HEK293 (cell line): Measurements from ENCODE around the gene TTC23.

Source experiments
- CTCF ChIA-PET: fragments of 350-600 bp; formaldehyde crosslinking; extraction: SDS; loops from one replicate; lab custom pipeline; 2021; ENCODE audit warnings: antibody characterized with exemption; lab: Yijun Ruan, JAX
- POLR2A ChIA-PET: fragments of 300-600 bp; formaldehyde crosslinking; extraction: SDS; loops from one replicate; lab custom pipeline; 2020; ENCODE audit warnings: antibody characterized with exemption, inconsistent platforms; lab: Yijun Ruan, JAX
- H3K27ac ChIP-seq: fragments of 200-500 bp; sonication (Bioruptor generic); 2 replicates; pipeline ENCODE4 v1.5.1; 2014; ENCODE audit warnings: low read depth, low read length, control low read depth, inconsistent platforms; ENCODE audit errors: extremely low read depth
- H3K36me3 ChIP-seq, 2 experiments: fragments of 200-500 bp in 1 of 2; sonication (Bioruptor generic) in 1 of 2; 1 replicate in 1 of 2; 2 replicates in 1 of 2; pipeline ENCODE4 v1.5.1; 2014 to 2017; ENCODE audit warnings: inconsistent platforms in 2 of 2, low read length in 2 of 2; ENCODE audit not compliant: control insufficient read depth in 2 of 2, insufficient read depth in 1 of 2
- H3K4me1 ChIP-seq: fragments of 200-500 bp; sonication (Bioruptor generic); 2 replicates; pipeline ENCODE4 v1.5.1; 2014; ENCODE audit warnings: mild to moderate bottlenecking, low read length, inconsistent platforms; ENCODE audit not compliant: control insufficient read depth, insufficient read depth
- H3K4me3 ChIP-seq: 2 replicates; pipeline ENCODE4 v1.5.1; 2011; ENCODE audit warnings: low read depth, mild to moderate bottlenecking, control low read depth, low read length, moderate library complexity
- H3K9me3 ChIP-seq: fragments of 200-500 bp; sonication (Bioruptor generic); 2 replicates; pipeline ENCODE4 v1.5.1; 2014; ENCODE audit warnings: low read depth, low read length, inconsistent platforms; ENCODE audit not compliant: control insufficient read depth, insufficient read depth
- GLIS1 ChIP-seq: fragments of 450-650 bp; formaldehyde crosslinking; IDR thresholded peaks from 2 replicates; pipeline ENCODE4 v1.5.1; 2016; ENCODE audit warnings: missing biosample characterization, missing genetic modification characterization
- HOXA7 ChIP-seq: sonication (generic); formaldehyde crosslinking; IDR thresholded peaks from 2 replicates; pipeline ENCODE4 v1.8.1; 2022; ENCODE audit warnings: missing genetic modification reagents, borderline replicate concordance
- ZBTB1 ChIP-seq: fragments of 450-650 bp; formaldehyde crosslinking; IDR thresholded peaks from 2 replicates; pipeline ENCODE4 v1.5.1; 2016; ENCODE audit warnings: missing biosample characterization, missing genetic modification characterization
- ZBTB21 ChIP-seq: fragments of 450-650 bp; formaldehyde crosslinking; IDR thresholded peaks from 2 replicates; pipeline ENCODE4 v1.5.1; 2017; ENCODE audit warnings: missing biosample characterization, missing genetic modification characterization
- ZFP37 ChIP-seq: fragments of 450-650 bp; formaldehyde crosslinking; IDR thresholded peaks from 2 replicates; pipeline ENCODE4 v1.5.1; 2016; ENCODE audit warnings: missing biosample characterization, missing genetic modification characterization
- ZNF132 ChIP-seq: fragments of 450-650 bp; formaldehyde crosslinking; IDR thresholded peaks from 2 replicates; pipeline ENCODE4 v1.5.1; 2017; ENCODE audit warnings: missing biosample characterization, missing genetic modification characterization, borderline replicate concordance
- ZNF140 ChIP-seq: fragments of 450-650 bp; formaldehyde crosslinking; IDR thresholded peaks from 2 replicates; pipeline ENCODE4 v1.5.1; 2016; ENCODE audit warnings: missing biosample characterization, missing genetic modification characterization
- ZNF16 ChIP-seq: fragments of 450-650 bp; formaldehyde crosslinking; IDR thresholded peaks from 2 replicates; pipeline ENCODE4 v1.5.1; 2016; ENCODE audit warnings: low read depth, missing biosample characterization, missing genetic modification characterization
- ZNF175 ChIP-seq: fragments of 450-650 bp; formaldehyde crosslinking; IDR thresholded peaks from 2 replicates; pipeline ENCODE4 v1.5.1; 2016; ENCODE audit warnings: missing biosample characterization, missing genetic modification characterization
- ZNF19 ChIP-seq: fragments of 450-650 bp; formaldehyde crosslinking; IDR thresholded peaks from 2 replicates; pipeline ENCODE4; 2016; ENCODE audit warnings: missing biosample characterization, missing genetic modification characterization, low read depth
- ZNF211 ChIP-seq: fragments of 450-650 bp; formaldehyde crosslinking; IDR thresholded peaks from 2 replicates; pipeline ENCODE4 v1.5.1; 2016; ENCODE audit warnings: low read depth, missing biosample characterization, missing genetic modification characterization
- ZNF214 ChIP-seq: fragments of 450-650 bp; formaldehyde crosslinking; IDR thresholded peaks from 2 replicates; pipeline ENCODE4 v1.5.1; 2017; ENCODE audit warnings: missing biosample characterization, mild to moderate bottlenecking, missing genetic modification characterization, borderline replicate concordance
- ZNF24 ChIP-seq: fragments of 450-650 bp; formaldehyde crosslinking; IDR thresholded peaks from 2 replicates; pipeline ENCODE4 v1.5.1; 2016; ENCODE audit warnings: missing biosample characterization, missing genetic modification characterization
- ZNF366 ChIP-seq: fragments of 450-650 bp; formaldehyde crosslinking; conservative IDR thresholded peaks from 2 replicates; pipeline ENCODE4 v1.5.1; 2016; ENCODE audit warnings: missing biosample characterization, missing genetic modification characterization
- ZNF555 ChIP-seq: fragments of 450-650 bp; formaldehyde crosslinking; conservative IDR thresholded peaks from 2 replicates; pipeline ENCODE4 v1.5.1; 2017; ENCODE audit warnings: missing biosample characterization, mild to moderate bottlenecking, missing genetic modification characterization, inconsistent platforms
- ZNF596 ChIP-seq: fragments of 450-650 bp; IDR thresholded peaks from 2 replicates; pipeline ENCODE4 v1.5.0; 2018; ENCODE audit warnings: missing biosample characterization, mild to moderate bottlenecking, missing genetic modification characterization, moderate library complexity
- ZNF624 ChIP-seq: fragments of 450-650 bp; formaldehyde crosslinking; IDR thresholded peaks from 2 replicates; pipeline ENCODE4 v1.5.1; 2017; ENCODE audit warnings: missing biosample characterization, missing genetic modification characterization
- ZNF692 ChIP-seq: fragments of 450-650 bp; formaldehyde crosslinking; IDR thresholded peaks from 2 replicates; pipeline ENCODE4 v1.5.1; 2016; ENCODE audit warnings: missing biosample characterization, missing genetic modification characterization
- ZNF707 ChIP-seq: fragments of 450-650 bp; formaldehyde crosslinking; IDR thresholded peaks from 2 replicates; pipeline ENCODE4 v1.5.1; 2016; ENCODE audit warnings: missing biosample characterization, missing genetic modification characterization
- ZNF776 ChIP-seq: fragments of 450-650 bp; formaldehyde crosslinking; IDR thresholded peaks from 2 replicates; pipeline ENCODE4 v1.5.0; 2017; ENCODE audit warnings: missing biosample characterization, missing genetic modification characterization, borderline replicate concordance
- ZXDB ChIP-seq: fragments of 450-650 bp; formaldehyde crosslinking; IDR thresholded peaks from 2 replicates; pipeline ENCODE4 v1.5.1; 2016; ENCODE audit warnings: missing biosample characterization, missing genetic modification characterization
- TF ChIP-seq, protein P1 (sequence below): fragments of 450-650 bp; formaldehyde crosslinking; IDR thresholded peaks from 2 replicates; pipeline ENCODE4 v1.5.1; 2017; ENCODE audit warnings: missing biosample characterization, mild to moderate bottlenecking, missing genetic modification characterization, moderate library complexity
- TF ChIP-seq, protein P2 (sequence below): fragments of 450-650 bp; formaldehyde crosslinking; IDR thresholded peaks from 2 replicates; pipeline ENCODE4 v1.5.1; 2016; ENCODE audit warnings: missing biosample characterization, missing genetic modification characterization

TTC23 gene

DNA sequence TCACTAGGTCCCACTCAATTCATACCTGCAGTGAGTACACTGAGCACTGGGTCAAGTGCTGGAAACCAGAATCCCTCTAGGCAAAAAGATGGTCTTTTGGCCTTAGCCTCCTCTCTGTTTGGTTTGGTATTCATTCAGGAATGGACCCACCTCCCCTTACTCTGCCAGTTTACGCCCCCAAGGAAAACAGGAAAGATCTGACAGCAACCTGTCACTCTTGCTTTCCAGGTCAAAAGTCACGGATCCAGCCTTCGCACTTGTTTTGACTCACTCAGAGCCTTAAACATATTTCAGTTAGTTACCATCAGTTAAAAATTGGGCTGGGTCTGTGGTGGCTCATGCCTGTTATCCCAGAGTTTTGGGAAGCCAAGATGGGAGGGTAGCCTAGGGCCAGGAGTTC, 76.4 kb downstream of the TTC23 start:
- TF ChIP-seq, protein P1, sequence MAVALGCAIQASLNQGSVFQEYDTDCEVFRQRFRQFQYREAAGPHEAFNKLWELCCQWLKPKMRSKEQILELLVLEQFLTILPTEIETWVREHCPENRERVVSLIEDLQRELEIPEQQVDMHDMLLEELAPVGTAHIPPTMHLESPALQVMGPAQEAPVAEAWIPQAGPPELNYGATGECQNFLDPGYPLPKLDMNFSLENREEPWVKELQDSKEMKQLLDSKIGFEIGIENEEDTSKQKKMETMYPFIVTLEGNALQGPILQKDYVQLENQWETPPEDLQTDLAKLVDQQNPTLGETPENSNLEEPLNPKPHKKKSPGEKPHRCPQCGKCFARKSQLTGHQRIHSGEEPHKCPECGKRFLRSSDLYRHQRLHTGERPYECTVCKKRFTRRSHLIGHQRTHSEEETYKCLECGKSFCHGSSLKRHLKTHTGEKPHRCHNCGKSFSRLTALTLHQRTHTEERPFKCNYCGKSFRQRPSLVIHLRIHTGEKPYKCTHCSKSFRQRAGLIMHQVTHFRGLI: no peak
- TF ChIP-seq ZNF19 (tag by site-specific recombination) (no peak), ZNF214 (tag by site-specific recombination) (no peak), GLIS1 (tag by site-specific recombination) (no peak), ZXDB (tag by site-specific recombination) (no peak), HOXA7 (no peak), ZNF211 (tag by site-specific recombination) (no peak), ZNF140 (no peak), ZNF776 (no peak), ZNF624 (tag by site-specific recombination) (no peak)
- TF ChIP-seq, protein P2, sequence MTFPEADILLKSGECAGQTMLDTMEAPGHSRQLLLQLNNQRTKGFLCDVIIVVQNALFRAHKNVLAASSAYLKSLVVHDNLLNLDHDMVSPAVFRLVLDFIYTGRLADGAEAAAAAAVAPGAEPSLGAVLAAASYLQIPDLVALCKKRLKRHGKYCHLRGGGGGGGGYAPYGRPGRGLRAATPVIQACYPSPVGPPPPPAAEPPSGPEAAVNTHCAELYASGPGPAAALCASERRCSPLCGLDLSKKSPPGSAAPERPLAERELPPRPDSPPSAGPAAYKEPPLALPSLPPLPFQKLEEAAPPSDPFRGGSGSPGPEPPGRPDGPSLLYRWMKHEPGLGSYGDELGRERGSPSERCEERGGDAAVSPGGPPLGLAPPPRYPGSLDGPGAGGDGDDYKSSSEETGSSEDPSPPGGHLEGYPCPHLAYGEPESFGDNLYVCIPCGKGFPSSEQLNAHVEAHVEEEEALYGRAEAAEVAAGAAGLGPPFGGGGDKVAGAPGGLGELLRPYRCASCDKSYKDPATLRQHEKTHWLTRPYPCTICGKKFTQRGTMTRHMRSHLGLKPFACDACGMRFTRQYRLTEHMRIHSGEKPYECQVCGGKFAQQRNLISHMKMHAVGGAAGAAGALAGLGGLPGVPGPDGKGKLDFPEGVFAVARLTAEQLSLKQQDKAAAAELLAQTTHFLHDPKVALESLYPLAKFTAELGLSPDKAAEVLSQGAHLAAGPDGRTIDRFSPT (tag by site-specific recombination): no peak
- TF ChIP-seq, all 188 proteins: peak for 0
- POLR2A ChIA-PET: no interaction called here
- Histone ChIP-seq H3K4me1 (peaks cover 3% of the 10 kb centered on the region; the same call in 1 of the 2 replicates), H3K36me3 (peaks cover 7 to 43% of the 10 kb centered on the region in 2 experiments; a peak in 2 of 3 replicates), H3K9me3 (no peaks in the 10 kb centered on the region), H3K4me3 (no peak overlapping the region), H3K27ac (no peak overlapping the region)
- CTCF ChIA-PET: no interaction called here

GRCh38 chr15:99172171-99172570, 77.2 kb downstream of the TTC23 start:
- H3K4me3 ChIP-seq: no peak overlapping the region
- H3K4me1 ChIP-seq: 0 out of 2 replicates have a peak, but pooled peaks cover under 1% of the 10 kb centered on the region
- no peaks in the 10 kb centered on the region for H3K9me3 ChIP-seq
- TF ChIP-seq ZNF692 (tag by site-specific recombination): no peak
- no peak for TF ChIP-seq ZNF16 (tag by site-specific recombination)
- TF ChIP-seq ZBTB21: no peak
- TF ChIP-seq ZFP37 (tag by site-specific recombination): no peak
- TF ChIP-seq ZNF24 (tag by site-specific recombination): no peak
- no peak for TF ChIP-seq ZNF366 (tag by site-specific recombination)
- no peak for TF ChIP-seq ZNF175 (tag by site-specific recombination)
- TF ChIP-seq ZBTB1: no peak
- TF ChIP-seq ZNF596 (tag by site-specific recombination): no peak
- no peak for TF ChIP-seq ZNF555
- no peak for TF ChIP-seq ZNF132
- TF ChIP-seq ZNF707 (tag by site-specific recombination): no peak
- POLR2A ChIA-PET: no interaction called here
- CTCF ChIA-PET: interaction anchor here (0.5 to 0.6 kb wide), 3 partner anchors 59 to 74 kb away, joined by 3 to 4 read pairs (median 3); no protein-coding TSS in a partner anchor
- peaks cover 7 to 45% of the 10 kb centered on the region in 2 experiments; a peak in 2 of 3 replicates for H3K36me3 ChIP-seq
- no peak overlapping the region for H3K27ac ChIP-seq
